Pancreas (tissue), 10 donors: ENCODE data around the gene HOXC4. TPM values are rescaled to one million over a fixed set of nuclear protein-coding genes. Genes with fewer than 3 reads are reported as not detected.
"Not testable (repeated sequence)": the region's sequence is repeated elsewhere in the genome, so short reads cannot be mapped to it uniquely, and the experiment has no call there.

ENCODE experiments used
- ATAC-seq, 4 donors: fragments of 200-7000 bp; cut with Tn5 transposase; one replicate each; pipeline versions ENCODE4 v1.8.0 to v1.9.1; 2020; ENCODE audit warnings: mild to moderate bottlenecking in 4 of 4, moderate library complexity in 4 of 4
- DNase-seq, 6 donors: peaks; one replicate each; pipeline ENCODE4 v3.0.0-alpha.2; 2020
- FAIRE-seq: peaks from 2 replicates; lab custom pipeline; 2012; peaks lifted over from hg19 to GRCh38; lab: Jason Lieb, UNC
- H3K27ac ChIP-seq, 4 donors: fragments of 200-600 bp; sonication (generic); 1 replicate in 3 of 4; 2 replicates in 1 of 4; pipeline versions ENCODE4 v1.5.0 to v1.8.0; 2020
- H3K27me3 ChIP-seq, 4 donors: fragments of 200-600 bp; one replicate each; pipeline ENCODE4 v1.8.0; 2021
- H3K36me3 ChIP-seq, 3 donors: fragments of 200-600 bp; sonication (generic) in 1 of 3; one replicate each; pipeline versions ENCODE4 v1.5.0 to v1.8.0; 2020 to 2021
- H3K4me1 ChIP-seq, 3 donors: fragments of 200-600 bp; one replicate each; pipeline ENCODE4 v1.8.0; 2021
- H3K4me3 ChIP-seq, 4 donors: fragments of 200-600 bp; sonication (generic) in 2 of 4; one replicate each; pipeline versions ENCODE4 v1.5.0 to v1.8.0; 2020 to 2021
- H3K9me3 ChIP-seq, 4 donors: fragments of 200-600 bp; one replicate each; pipeline ENCODE4 v1.8.0; 2021
- WGBS, 2 donors: extraction: QIAGEN DNeasy Blood & Tissue Kit; methylation state at CpG; one replicate each; pipeline ENCODE4 v1.1.7; 2013; 5-methylcytosine and 5-hydroxymethylcytosine counted together
- intact Hi-C, 3 donors: fragments of 100-400 bp; cut with DNase I; formaldehyde crosslinking; loops; one replicate each; pipeline versions ENCODE4 v1.11.1 to v1.14.2; 2022
- polyA plus RNA-seq, 2 donors: library from polyadenylated mRNA; stranded (reverse); fragments of 200-250 nt; gene quantifications; one replicate each; pipeline ENCODE4 v1.2.3, GENCODE V29; 2013
- total RNA-seq, 6 donors: library from RNA; stranded (reverse); fragmentation: NEBNext Ultra II Directional in 4 of 6; extraction: Animal tissue kit (Norgen Biotek cat#: 25700) in 4 of 6; gene quantifications; one replicate each; pipeline versions ENCODE4 v1.2.1 to v1.2.4, GENCODE V29; 2021 to 2023
- TF ChIP-seq, protein P1 (sequence below), 4 donors: fragments of 200-600 bp; sonication (generic) in 3 of 4; IDR thresholded peaks; one replicate each; pipeline versions ENCODE4 v1.5.0 to v1.8.0; 2021; ENCODE audit warnings: antibody characterized with exemption in 4 of 4
- donor health status: healthy with polysubstance abuse.
- donor health status: DM: no; HTN: no; CAD: no; lungs with moderate emphysema.
- donor health status: DM: no; HTN: no; CAD: no.
- donor health status: control.
- donor health status: control.
- donor health status: Bipolar disorder and iron deficiency.
- donor health status: DM: yes; HTN: yes; CAD: no.
- donor health status: DM: no; HTN: no; CAD: no.
- donor health status: DM: no; HTN: no; CAD: no.
- donor health status: DM: yes; HTN: yes; CAD: no.

The HOXC4 gene
- total and polyA plus RNA-seq, 8 donors: 0.15 to 0.62 (median 0.25) TPM; not detected in 4

DNA sequence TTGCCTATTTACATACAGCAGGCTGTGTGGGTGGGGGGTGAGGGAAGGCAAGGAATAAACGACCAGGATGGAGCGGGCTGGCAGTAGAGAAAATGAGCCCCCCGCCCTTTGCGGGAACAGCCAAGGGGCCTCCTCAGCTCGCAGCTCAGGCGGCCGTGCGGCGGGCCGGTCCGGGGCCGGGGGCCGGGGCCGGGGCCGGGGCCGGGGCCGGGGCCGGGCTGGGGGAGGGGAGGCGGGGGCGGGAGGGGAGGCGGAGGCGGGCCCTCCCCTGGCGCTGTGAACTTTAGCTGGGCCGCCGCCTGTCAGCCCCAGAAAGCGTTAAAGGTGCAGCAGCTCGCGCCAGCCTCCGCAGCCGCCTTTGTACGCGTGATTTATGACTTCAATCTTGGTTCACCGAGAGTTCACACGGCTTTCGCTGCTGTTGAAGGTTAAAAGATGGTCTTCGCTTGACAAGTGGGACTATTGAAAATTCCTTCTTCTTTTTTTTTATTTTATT is 28.8 kb downstream of the HOXC4 start:
- FAIRE-seq: no peak
- no peak for ATAC-seq
- peak in 3 of 6 donors; percentile 19 to 60 (median 26) for DNase-seq
- no peak overlapping the region for H3K4me3 ChIP-seq
- no peaks in the 10 kb centered on the region for H3K27me3 ChIP-seq
- 8 to 11% methylated on average over 20 to 36 of the region's 36 CpGs for WGBS, 2 donors
- intact Hi-C loops: no loop called here
- no peaks in the 10 kb centered on the region for H3K36me3 ChIP-seq
- TF ChIP-seq, protein P1, sequence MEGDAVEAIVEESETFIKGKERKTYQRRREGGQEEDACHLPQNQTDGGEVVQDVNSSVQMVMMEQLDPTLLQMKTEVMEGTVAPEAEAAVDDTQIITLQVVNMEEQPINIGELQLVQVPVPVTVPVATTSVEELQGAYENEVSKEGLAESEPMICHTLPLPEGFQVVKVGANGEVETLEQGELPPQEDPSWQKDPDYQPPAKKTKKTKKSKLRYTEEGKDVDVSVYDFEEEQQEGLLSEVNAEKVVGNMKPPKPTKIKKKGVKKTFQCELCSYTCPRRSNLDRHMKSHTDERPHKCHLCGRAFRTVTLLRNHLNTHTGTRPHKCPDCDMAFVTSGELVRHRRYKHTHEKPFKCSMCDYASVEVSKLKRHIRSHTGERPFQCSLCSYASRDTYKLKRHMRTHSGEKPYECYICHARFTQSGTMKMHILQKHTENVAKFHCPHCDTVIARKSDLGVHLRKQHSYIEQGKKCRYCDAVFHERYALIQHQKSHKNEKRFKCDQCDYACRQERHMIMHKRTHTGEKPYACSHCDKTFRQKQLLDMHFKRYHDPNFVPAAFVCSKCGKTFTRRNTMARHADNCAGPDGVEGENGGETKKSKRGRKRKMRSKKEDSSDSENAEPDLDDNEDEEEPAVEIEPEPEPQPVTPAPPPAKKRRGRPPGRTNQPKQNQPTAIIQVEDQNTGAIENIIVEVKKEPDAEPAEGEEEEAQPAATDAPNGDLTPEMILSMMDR (IDR thresholded peaks at IDR 0.05): no peak
- peaks cover 0 to under 1% (median 0%) of the 10 kb centered on the region in 3 donors for H3K4me1 ChIP-seq
- no peaks in the 10 kb centered on the region for H3K9me3 ChIP-seq
- H3K27ac ChIP-seq: no peak overlapping the region

DNA sequence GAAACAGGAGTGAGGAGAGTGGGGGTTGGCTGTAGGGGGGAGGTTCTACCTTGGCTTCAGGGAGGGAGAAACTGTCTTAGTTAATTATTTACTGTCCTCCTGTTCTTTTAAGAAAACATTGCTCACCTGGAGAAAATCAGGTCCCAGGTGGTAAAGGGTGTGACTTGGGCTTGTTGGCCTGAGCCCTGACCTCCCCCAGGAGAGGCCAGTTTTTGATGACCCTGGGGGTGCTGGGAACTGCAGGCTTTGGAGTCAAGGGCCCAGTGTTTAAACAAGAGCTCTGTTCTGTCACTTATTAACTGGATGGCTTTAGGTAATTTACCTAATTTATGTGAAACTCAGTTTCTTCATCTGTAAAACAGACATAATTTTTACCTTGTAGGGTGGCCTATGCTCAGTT is 34.4 kb downstream of the HOXC4 start:
- H3K27ac ChIP-seq, H3K9me3 ChIP-seq, H3K27me3 ChIP-seq, H3K4me1 ChIP-seq, intact Hi-C loops, ATAC-seq, H3K4me3 ChIP-seq, FAIRE-seq, H3K36me3 ChIP-seq: not testable (repeated sequence)
- DNase-seq: peak in 3 of 6 donors; percentile 34 to 54 (median 50)

DNA sequence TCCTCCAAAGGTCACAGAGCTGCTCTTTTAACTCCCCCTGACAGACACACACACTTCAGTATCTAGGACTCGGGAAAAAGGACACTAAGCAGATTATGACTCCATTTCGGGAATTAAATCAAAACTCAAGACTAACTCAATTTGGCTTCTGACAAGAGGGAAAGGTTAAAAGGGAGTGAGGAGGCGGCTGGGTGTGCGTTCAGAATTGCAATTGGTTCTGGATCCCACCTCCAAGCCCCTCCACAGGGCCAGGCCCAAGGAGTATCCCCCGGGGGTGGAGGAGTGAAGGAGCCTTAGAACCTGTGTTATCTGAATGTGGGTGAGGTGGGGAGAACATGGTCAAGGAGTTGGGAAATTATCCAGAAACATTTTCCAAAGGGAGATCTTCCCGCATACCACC is 35.8 kb downstream of the HOXC4 start:
- H3K4me1 ChIP-seq, DNase-seq, H3K9me3 ChIP-seq, H3K36me3 ChIP-seq, H3K4me3 ChIP-seq, intact Hi-C loops, ATAC-seq, H3K27me3 ChIP-seq, FAIRE-seq, H3K27ac ChIP-seq: not testable (repeated sequence)
- 86 to 93% methylated on average over 6 of the region's 6 CpGs for WGBS, 2 donors

DNA sequence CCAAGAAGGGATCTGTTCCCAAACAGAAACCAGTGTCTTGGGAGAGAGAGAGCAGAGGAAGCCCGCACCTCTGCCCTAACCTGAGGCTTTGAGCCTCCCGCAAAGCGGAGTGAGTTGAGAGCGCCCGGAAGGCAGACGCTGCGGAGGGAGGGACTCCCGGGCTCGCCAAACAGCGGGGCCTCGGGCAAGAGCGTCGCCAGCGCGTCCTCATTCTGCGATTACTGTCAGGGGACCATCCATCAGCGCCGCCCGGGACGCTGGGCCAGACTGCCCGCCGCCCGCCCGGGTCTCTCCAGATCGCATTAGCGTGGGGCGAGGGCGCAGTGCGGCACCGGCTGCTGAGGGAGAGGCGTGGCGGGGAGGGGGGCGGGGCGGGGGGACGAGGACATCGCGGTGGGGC is 36.7 kb downstream of the HOXC4 start:
- intact Hi-C loops, H3K27ac ChIP-seq, FAIRE-seq, H3K27me3 ChIP-seq, H3K36me3 ChIP-seq, H3K4me1 ChIP-seq, H3K9me3 ChIP-seq, ATAC-seq: not testable (repeated sequence)
- peak overlapping the region in 1 of 4 donors; percentile 23 for H3K4me3 ChIP-seq
- DNase-seq: peak in 1 of 6 donors; percentile 54
- 11 to 14% methylated on average over 32 to 37 of the region's 37 CpGs for WGBS, 2 donors

DNA sequence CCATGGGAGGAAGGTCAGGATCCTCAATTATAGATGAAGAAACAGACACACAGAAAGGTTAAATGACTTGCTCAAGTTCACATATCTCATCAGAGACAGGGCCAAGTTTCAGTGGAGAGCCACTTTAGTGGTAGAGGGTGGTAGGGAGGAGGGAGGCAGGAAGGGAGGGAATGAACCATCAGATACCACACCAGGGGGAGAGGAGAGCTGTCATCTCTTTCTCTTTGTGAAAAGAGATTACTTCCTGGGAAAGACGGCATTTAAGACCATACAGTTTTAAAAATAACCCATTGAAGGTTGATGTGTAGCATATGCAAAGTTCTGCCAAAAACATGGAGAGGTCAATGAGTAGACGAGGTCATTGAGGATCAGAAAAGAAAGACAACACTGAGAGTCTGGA is 39.3 kb downstream of the HOXC4 start:
- H3K27me3 ChIP-seq, H3K27ac ChIP-seq, FAIRE-seq, H3K36me3 ChIP-seq, H3K9me3 ChIP-seq, H3K4me1 ChIP-seq, DNase-seq, intact Hi-C loops, ATAC-seq, H3K4me3 ChIP-seq: not testable (repeated sequence)
- 54 to 64% methylated on average over 2 of the region's 2 CpGs for WGBS, 2 donors

DNA sequence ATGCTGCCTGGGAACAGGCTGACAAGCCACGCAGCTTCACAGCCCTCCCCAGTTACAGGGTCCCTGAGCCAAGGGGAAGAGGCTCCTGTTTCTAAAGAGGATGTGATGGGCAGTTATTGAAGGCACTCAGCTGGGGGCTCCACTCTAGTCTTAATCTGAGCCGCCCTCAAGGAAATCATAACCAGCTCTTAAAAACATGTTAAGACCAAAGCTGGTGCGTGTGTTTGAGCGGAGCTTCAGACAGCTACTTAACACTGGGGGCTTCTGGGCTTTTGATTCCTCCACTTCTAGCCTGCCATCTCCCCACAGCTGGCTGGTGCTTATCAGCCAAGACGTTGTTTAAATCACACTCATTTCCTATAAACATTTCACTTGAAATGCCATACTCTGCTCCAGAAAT is 42.3 kb downstream of the HOXC4 start:
- WGBS, 2 donors: 74 to 83% methylated on average over 5 of the region's 5 CpGs
- H3K27me3 ChIP-seq, H3K4me1 ChIP-seq, ATAC-seq, H3K9me3 ChIP-seq, H3K4me3 ChIP-seq, DNase-seq, H3K27ac ChIP-seq, H3K36me3 ChIP-seq, FAIRE-seq, intact Hi-C loops: not testable (repeated sequence)

DNA sequence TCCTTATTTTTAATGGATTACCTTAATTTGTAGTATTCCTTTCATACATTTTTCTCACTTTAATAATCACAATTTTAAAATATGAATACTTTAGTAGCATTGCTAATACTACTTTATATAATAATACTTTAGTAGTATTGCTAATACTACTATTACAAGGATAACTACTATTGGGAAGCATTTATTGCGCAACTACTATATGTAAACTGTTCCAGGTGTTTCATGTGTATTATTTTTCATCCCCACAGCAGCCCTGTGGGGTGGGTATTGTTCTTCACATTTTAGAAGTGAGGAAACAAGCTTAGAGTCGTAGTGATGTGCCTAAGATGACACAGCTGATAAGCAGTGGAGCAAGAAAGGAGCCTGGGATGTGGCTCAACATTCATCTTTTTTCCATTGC is 45.0 kb downstream of the HOXC4 start:
- H3K4me3 ChIP-seq, H3K9me3 ChIP-seq, ATAC-seq, H3K36me3 ChIP-seq, H3K4me1 ChIP-seq, DNase-seq, H3K27me3 ChIP-seq, FAIRE-seq, intact Hi-C loops, H3K27ac ChIP-seq: not testable (repeated sequence)
- 94 to 96% methylated on average over 2 of the region's 2 CpGs for WGBS, 2 donors

DNA sequence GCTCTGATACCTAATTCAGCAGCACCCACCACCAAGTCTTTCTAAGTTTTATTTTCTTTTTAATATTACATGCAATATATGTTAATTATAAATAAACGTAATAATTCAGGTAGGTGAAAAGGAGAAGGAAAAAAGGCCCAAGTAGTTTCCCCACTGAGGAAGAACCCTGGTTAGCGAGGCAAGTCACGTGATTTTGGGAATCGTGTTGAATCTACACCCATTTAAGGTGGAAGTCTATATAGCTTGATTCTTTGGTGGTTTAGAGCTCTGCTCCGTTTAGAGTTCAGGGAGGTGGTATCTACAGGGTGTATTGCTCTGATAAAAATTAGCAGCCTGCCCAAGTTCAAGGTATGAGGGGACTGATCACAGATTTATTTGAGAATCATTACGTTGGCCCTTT is 47.0 kb downstream of the HOXC4 start:
- H3K9me3 ChIP-seq, H3K36me3 ChIP-seq, intact Hi-C loops, FAIRE-seq, ATAC-seq, H3K27me3 ChIP-seq, H3K4me1 ChIP-seq, H3K4me3 ChIP-seq, H3K27ac ChIP-seq, DNase-seq: not testable (repeated sequence)
- 87 to 88% methylated on average over 6 of the region's 6 CpGs for WGBS, 2 donors

DNA sequence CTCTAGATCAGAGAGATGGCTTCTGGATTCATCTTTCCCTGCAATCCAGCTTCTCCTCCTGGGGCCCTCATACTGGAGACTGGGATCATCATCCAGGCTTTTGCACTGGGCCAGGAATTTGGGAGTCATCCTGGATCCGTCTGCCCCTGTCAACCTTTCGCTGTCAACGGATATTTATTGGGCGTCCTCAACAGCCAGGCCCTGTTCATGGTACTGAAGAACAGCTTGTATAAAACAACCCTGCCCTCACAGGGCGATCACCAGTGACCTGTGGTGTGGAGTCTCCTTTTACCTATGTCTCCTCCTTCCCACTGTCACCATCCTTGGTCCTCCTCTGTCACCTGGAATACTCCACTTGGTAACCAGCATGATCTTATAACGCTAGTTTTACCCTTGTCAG is 48.6 kb downstream of the HOXC4 start:
- H3K9me3 ChIP-seq, H3K27me3 ChIP-seq, H3K27ac ChIP-seq, H3K4me3 ChIP-seq, H3K4me1 ChIP-seq, DNase-seq, intact Hi-C loops, FAIRE-seq, ATAC-seq, H3K36me3 ChIP-seq: not testable (repeated sequence)
- 82 to 85% methylated on average over 6 of the region's 6 CpGs for WGBS, 2 donors

DNA sequence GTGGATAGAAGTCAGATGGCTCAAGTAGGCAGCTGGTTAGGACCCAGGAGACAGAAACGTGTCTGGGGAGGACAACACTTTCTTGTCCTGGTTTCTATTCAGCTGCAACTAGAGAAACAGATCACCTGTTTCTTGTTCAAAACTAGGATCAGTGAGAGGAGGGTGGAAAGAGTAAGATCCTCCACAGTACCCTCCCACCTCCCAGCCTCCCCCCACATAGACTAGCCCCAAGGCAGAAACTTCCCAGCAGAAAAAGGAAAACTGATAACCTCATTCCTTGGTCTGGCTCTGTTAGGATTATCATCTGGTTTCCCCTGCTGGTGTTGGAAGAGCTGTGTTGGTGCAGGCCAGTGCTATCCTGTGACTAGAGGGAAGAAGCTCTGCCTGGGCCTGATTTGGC is 50.2 kb downstream of the HOXC4 start:
- H3K9me3 ChIP-seq, H3K36me3 ChIP-seq, FAIRE-seq, H3K4me3 ChIP-seq, ATAC-seq, DNase-seq, H3K27me3 ChIP-seq, intact Hi-C loops, H3K27ac ChIP-seq, H3K4me1 ChIP-seq: not testable (repeated sequence)
- 64 to 68% methylated on average over 1 of the region's 1 CpG for WGBS, 2 donors
